GM19035 (cell line): ENCODE results near the gene RHBDL2.
"Not testable (repeated sequence)": the region's sequence is repeated elsewhere in the genome, so short reads cannot be mapped to it uniquely, and the experiment has no call there.

Experiments used
- ATAC-seq: cut with Tn5 transposase; IDR thresholded peaks from one replicate; pipeline ENCODE4 v1.9.1; 2021; ENCODE audit not compliant: unreplicated experiment

RHBDL2 gene

DNA sequence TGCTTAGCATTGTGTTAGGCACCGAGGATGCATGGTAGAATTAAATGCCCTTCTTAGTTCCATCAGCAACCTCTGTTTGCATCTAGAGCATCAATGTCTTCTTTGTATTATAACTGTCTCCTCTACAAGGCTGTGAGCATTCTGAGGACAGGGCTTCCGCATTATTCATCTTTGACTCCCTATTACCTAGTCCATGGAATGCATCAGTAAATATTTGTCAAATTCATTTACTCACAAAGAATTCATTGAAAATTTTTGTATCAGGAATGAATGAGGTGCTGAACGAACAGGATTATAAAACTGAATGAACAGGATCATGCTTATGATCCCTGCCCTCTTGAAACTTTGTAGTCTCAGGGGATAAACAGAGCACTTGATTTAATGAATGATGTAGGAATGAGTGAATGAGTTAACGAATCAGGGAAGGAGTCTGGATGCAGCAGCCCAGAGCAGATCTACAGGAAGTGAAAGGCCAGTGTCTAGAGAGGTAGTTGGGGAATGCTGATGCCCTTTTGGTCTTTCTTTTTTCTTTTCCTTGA is 2.8 kb downstream of the RHBDL2 start:
- ATAC-seq, result no peak

DNA sequence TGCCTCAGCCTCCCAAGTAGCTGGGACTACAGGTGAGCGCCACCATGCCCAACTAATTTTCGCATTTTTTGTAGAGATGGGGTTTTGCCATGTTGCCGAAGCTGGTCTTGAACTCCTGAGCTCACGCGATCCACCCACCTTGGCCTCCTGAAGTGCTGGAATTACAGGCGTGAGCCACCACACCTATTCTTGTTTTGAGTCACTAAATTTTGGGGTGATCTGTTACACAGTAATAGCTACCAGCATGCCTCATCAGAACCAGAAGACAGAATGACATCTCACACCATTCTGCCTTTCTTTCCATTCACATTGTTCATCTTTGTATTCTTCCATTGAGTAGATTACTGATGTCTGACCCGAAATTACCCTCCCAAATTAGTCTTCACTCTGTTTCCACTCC is 9.1 kb downstream of the RHBDL2 start:
- ATAC-seq, result no peak

DNA sequence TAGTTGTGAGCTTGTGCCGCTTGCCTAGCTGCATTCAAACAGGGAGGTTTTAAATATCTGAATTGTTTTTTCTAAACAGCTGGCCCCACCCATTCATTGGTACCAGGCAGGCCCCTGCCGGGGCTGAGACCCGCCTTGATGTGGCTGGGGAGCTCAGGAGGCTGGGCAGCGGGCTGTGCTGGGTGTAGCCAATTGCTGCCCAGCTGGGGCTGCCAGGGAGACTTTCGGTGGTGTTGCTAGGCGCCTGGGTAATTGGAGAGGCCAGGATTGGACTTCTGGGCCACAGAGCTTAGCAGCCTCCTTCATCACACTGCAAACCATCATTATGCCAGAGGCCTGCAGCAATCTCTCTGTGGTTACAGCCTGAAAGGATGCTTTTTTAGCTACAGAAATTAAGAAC is 12.2 kb downstream of the RHBDL2 start:
- no peak for ATAC-seq

DNA sequence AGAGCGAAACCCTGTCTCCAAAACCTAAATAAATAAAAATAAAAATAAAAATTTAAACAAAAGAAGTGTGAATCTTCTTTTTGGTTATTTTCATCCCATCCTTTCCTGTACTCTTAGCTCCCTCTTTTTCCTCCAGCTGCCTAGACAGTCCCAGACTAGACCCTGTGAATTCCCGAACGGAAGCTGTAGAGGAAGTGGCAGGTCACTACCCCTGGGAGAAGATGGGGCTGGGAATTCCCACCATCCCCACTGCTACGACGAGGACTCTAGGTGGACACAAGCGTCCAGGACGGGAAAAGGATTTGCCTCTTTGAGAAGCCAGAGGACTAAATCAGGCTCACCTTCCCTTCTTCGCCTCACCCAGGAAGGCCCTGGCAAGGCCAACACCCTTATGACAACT is 12.6 kb downstream of the RHBDL2 start:
- ATAC-seq, result no peak

DNA sequence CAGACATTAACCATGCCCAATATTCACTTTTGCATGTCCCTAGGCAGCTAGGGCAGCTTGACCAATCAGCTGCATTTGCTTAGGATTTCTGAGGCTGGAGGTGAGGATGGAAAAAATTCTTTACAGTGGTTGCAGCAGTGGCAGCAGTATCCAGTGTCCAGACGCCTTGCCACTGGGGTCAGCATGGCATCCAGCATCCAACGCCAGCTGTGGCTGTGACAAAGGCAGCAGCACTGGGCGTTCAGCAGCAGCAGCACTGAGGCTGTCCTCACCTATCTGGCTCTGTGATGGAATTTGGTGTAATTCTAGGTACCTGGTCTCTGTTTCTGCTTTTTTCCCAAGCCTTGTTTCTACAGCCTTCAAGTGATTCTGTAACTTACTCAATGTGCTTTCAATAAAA is 15.5 kb downstream of the RHBDL2 start:
- no peak for ATAC-seq

DNA sequence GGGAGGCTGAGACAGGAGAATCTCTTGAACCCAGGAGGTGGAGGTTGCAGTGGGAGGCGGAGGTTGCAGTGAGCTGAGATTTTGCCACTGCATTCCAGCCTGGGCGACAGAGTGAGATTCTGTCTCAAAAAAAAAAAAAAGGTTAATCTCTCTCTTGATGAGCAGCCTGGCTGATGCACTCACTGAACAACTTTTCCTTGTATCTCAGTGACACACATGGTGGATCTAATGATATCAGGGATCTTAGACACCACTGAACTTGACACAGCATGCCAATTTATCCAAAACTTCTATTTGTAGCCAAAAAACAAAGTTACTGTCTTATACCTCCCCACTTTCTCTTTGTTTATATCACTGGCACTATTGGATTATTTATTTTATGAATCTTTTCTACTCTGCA is 16.2 kb downstream of the RHBDL2 start:
- ATAC-seq, result no peak

DNA sequence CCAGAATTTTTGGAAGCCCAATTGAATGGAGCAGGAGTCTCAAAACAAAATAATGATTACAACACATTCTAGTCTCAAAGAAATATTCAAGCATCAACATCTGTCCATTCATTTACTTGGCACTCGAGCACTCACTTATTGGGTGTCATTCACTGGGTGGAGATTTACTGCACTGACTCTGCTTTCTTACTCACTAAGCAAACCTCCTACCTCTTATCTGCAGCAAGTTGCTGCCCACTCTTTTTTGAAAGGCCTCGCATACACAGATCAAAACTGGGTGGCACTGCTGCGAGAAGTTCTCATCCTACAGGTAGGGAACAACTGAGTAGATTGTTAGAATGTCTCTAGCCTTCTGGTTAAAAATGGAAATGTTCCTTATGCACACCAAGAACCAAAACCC is 18.0 kb downstream of the RHBDL2 start:
- no peak for ATAC-seq

DNA sequence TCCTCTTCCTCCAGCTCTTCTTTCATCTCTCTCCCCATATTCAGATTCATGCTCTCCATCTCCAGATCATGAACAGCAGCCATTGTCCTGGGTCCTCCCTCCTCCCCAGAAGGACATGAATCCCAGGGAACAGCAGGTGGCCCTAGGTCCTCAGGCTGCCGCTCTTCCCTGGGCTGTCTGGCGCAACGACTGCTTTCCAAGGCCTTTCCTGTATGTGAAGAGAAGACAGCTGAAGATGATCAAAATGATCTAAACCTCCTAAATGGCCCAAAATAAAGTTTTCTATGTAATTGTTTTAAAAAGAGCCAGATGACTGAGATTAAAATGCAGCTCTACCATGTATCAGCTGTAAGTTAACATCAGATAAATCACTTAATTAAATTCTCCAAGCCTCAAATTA is 22.5 kb downstream of the RHBDL2 start:
- ATAC-seq, result no peak

DNA sequence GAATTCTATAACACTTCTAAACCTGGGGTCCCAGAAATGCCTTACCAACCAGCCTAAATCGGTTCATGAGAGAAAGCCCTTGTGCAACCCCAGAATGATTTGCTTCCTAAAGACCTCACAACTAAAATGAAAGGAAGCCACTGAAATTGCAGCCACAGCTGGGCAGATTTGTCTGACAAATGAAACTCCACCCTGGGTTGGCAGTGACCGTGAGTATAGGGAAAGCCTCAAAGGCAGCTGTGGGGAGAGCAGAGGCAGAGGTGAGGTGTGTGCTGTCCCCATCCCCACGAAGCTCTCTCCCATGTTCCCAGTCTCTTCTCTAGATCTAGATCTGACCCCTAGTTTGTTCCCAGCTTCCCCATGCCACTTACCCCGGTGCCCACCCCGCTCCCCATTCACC is 23.1 kb downstream of the RHBDL2 start:
- no peak for ATAC-seq

DNA sequence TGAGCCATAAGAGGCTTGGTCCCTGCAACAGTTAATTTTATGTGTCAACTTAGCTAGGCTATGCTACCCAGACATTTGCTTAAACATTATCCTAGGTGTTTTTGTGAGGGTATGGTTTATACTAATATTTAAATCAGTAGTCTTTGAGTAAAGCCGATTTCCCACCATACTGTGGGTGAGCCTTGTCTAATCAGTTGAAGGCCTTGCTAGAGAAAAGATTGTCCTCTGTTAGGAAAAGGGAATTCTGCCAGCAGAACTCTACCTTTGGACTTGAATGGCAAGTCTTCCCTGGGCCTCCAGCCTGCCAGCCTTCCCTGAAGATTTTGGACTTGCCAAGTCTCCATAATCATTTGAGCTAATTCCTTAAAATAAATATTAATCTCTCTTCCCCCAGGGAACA is 23.9 kb downstream of the RHBDL2 start:
- no peak for ATAC-seq

DNA sequence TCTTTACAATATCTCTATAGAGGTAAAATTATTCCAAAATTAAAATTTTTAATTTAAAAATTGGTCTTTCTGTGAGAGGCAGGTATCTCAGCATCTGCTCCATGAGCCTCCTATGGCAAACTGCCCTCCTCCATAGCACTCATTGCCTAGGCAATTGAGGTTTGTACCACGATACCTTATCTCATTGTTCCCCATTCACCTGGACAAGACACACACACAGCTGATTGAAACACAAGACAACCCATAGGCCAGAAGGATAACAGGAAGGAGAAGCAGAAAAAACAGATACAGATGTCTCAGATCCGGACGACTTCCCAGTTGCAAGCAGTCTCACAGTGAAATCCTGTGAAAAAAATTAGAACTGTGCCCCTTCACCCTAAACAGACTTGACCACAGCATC is 24.3 kb downstream of the RHBDL2 start:
- no peak for ATAC-seq

DNA sequence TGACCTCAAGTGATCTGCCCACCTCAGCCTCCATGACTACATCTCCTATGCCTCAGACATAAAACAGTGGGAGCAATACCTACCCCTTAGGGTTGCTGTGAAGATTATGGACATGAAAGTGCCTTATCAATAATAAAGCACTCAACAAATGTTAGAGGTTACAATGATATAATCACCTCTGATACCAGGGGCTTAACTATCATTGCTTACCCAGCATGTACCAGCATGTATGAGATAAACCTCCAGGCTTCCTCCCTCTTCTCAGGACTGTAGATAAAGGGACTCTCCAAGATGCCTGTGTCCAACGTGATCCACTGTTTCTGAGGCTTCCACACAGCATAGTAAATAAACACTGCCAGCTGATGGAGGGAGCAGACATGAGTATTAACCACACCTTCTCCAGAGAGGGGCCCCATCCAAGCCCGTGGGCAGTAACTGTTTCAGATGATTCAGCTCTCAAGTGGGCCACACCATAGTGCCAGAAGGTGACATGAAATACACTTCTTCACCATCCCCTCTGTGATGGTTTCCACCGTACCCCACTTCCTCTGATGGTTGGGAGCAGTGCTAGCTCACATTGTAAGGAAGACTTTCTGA is 26.2 kb downstream of the RHBDL2 start:
- ATAC-seq, result no peak

DNA sequence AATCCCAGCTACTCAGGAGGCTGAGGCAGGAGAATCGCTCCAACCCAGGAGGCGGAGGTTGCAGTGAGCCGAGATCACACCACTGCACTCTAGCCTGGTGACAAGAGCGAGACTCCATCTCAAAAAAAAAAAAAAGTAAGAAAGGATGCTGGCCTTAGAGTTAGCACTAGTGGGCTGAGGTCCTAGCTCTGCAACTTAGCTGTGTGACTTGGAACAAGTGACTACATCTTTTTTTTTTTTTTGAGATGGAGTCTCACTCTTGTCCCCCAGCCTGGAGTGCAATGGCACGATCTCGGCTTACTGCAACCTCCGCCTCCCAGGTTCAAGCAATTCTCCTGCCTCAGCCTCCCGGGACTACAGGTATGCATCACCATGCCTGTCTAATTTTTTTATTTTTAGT is 26.7 kb downstream of the RHBDL2 start:
- not testable (repeated sequence) for ATAC-seq

DNA sequence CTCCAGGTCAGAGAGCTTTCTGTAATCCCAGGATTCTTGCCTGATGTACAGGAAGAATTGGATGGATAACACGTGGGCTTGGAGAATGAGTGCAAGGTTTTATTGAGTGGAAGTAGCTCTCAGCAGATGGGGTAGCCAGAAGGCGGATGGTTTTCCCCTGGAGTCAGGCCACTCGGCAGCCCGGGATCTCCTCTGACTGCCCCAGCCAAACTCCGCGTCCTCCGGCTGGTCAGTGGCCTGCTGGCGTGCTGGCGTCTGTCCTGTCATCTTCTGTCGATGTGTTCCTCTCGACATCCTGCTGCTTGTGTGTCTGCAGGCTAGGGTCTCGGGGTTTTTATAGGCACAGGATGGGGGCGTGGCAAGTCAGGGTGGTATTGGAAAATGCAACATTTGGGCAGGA is 32.8 kb downstream of the RHBDL2 start:
- no peak for ATAC-seq

DNA sequence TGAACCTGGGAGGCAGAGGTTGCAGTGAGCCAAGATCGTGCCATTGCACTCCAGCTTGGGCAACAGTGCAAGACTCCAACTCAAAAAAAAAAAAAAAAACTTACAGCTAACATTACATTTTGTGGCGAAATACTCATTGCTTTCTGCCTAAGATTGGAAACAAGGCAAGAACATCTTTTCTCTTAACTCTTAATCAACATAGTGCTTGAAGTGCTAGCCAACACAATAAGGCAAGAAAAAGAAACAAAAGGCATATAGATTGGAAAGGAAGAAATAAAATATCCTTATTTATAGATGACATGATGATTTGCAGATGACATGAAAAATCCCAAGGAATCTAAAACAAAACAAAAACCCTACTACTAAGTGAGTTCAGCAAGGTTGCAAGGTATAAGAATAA is 35.6 kb downstream of the RHBDL2 start:
- ATAC-seq, result no peak

DNA sequence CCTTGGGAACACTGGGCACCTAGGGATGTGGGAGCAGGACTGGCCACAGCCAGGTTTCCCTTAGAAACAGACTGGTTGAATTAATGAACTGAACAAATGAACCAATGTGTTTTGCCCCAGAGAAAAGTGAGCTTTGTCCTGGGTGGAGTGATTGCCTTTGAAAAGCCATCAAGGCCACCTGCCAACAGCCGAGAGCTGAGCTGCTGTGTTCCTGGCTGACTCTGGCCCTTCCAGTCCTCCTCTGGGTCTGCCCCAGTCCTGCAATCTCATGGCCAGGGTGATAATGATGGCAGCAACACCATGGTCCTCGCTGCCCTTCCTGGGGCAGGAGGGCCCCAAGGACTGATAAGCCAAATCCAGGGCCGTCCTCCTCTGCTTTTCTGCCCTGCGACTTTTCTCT is 42.1 kb downstream of the RHBDL2 start:
- ATAC-seq, result no peak

DNA sequence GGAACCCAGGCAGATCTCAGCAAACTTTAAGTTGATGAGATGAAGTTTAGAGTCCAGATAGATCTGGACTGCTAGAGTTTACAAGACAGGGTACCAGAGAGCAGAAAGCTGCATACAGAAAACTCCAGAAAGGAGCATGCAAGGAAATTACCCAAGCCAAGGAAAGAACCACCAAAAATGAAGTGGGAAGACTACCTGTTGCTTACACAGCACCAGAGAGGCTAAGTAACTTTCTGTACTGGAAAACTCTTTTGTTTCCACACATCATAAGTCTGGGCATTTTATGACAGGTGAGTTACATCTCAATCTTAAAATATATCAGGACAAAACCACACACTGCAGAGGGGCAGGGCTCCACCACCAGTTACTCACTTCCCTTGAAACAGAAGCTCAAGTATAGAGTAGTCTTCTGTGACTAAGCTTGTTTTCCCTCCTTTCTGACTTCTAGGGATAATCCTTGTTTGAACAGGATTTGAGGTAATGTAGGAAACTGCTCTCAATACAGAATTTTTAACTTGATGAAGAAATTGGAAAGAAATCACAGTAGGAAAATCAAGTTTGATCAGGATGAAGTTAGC is 42.9 kb downstream of the RHBDL2 start:
- no peak for ATAC-seq

DNA sequence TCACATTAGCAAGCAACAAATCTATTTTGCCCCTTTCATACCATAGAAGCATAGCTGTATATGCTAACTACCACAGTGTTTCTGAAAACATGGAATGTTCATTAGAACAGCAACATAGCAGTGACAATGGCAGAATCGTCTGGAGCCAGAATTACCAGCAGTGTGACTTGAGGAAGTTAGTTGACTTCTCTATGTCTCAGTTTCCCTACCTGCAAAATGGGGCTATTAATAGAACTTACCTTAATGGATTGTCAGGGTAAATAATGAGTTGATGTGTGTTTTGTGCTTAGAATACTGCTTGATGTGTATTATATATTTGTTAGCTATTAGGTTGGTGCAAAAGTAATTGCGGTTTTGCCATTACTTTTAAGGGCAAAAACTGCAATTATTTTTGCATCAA is 45.5 kb downstream of the RHBDL2 start:
- ATAC-seq, result no peak

DNA sequence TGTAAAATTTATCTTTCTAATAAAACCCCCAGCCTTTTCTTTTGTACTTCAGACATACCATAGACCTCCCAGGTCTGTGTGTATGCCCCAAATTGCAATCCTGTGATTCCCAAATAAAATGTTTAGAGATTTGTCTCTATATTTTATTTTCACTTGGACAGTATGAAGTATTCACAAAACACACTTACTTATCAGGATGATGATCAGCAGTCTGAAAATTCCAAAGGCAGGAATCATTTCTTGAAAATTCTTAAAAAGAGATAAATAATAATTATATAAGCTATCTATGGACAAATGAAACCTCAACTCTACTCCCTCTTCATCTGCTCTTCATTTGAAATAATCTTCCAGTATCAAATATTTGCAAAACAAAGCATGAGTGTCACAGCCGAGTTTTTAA is 48.7 kb downstream of the RHBDL2 start:
- no peak for ATAC-seq

DNA sequence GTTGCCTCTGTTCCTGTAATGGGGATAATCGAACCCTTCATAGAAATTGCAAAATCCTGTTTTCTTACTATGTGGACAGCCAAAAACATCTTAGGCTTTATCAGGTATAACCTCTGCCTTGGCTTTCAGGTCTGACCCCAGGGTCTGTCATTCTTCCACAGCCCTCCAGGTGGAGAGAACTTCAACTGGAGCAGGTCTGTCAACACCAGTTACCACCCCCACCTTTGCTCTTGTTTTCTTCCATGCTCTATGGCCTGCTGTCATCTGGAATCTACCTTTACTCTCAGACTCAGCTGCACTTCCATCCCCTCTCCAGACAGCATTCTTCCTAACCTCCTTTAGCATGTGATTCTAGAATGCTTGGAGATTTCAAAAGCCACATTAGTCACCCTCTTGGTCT is 49.9 kb downstream of the RHBDL2 start:
- ATAC-seq, result no peak

DNA sequence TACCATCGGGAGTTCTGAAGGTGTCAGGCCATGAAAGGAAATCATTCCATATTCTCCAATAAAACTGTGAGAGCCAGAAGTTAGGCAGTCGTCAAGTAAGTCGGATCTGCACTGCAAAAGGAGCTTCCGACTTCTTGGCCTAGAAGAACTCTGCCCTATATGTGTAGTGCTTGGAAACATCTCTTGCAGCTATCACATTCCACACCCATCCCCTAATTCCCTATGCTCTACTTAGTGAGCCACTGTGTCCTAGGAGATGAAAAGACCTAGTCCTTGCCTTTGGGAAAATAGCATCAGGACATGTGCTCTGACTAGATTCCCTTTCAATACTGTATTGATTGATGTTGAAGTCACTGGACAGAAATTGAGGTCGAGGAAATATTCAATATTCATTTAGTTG is 52.0 kb downstream of the RHBDL2 start:
- no peak for ATAC-seq

DNA sequence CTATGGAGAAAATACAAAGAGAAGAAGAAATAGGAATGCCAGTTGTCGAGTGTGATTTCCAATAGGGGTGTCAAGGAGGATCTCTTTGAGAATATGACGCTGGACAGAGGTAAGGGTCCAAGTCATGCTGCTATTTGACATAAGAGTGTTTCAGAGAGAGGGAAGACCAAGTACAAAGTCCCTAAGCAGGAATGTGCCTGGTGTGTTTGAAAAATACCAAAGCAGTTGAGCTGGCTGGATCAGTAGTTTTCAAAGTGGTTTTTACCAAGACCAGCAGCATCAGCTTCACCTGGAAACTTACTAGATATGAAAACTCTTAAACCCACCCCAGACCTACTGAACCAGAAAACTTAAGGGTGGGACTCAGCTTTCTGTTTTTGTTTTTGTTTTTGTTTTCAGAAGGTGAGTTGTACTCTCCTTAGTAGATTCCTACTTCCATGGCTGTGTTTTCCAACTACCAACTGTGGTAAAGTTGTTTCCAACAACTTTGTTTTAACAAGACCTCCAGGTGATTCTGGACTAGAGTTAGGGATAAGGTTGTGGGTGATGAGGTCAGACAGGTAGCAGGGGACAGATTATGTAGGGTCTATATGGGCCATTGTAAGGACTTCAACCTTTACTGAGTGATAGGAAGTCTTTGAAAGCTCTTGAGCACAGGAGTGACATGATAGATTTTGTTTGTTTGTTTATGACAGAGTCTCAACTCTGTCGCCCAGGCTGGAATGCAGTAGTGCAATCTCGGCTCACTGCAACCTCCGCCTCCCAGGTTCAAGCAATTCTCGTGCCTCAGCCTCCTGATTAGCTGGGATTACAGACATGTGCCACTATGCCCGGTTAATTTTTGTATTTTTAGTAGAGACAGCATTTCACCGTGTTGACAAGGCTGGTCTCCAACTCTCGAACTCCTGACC is 53.0 kb downstream of the RHBDL2 start:
- ATAC-seq, result no peak
